K562 (cell line): ENCODE data around the gene ZC3H15. TPM values are rescaled to one million over a fixed set of nuclear protein-coding genes. Genes with fewer than 3 reads are reported as not detected.

Experiments used
- ATAC-seq: fragments of 200-7000 bp; cut with Tn5 transposase; 3 replicates; pipeline ENCODE4 v1.9.1; 2020; ENCODE audit warnings: moderate library complexity
- BruUV-seq: library from RNA; stranded (reverse); fragments of 400-500 nt; replicated peaks from 2 replicates; lab custom pipeline; 2021; lab: Mats Ljungman, UMichigan
- CTCF ChIA-PET: fragments of 300-600 bp; formaldehyde crosslinking; extraction: SDS; loops from one replicate; lab custom pipeline; 2021; ENCODE audit warnings: low intra/inter-chr PET ratio; lab: Yijun Ruan, JAX
- POLR2A ChIA-PET: fragments of 300-600, 350-650 bp; sonication (Branson Sonifier 250); formaldehyde crosslinking; extraction: SDS; loops from one replicate; lab custom pipeline; 2021; ENCODE audit warnings: antibody characterized with exemption, inconsistent platforms; lab: Yijun Ruan, JAX
- DNase-seq, 4 experiments: peaks; one replicate each; pipeline versions ENCODE4 v3.0.0 to v3.0.0-alpha.2; 2011 to 2018; ENCODE audit warnings: low spot score in 3 of 4, mixed read lengths in 3 of 4; ENCODE audit errors: extremely low read depth in 1 of 4
- FAIRE-seq: peaks from 2 replicates; lab custom pipeline; 2011; peaks lifted over from hg19 to GRCh38; lab: Jason Lieb, UNC
- H2AFZ ChIP-seq: 2 replicates; pipeline ENCODE4 v1.6.0; 2011; ENCODE audit warnings: low read depth, low read length, control low read depth, inconsistent platforms
- H3K27ac ChIP-seq: fragments of 200-600 bp; 3 replicates; pipeline ENCODE4 v1.8.0; 2011; ENCODE audit warnings: low read depth, mild to moderate bottlenecking, control low read depth, inconsistent platforms, low read length, moderate library complexity, mixed read lengths; ENCODE audit errors: extremely low read depth
- H3K27me3 ChIP-seq, 2 experiments: fragments of 300-600 bp in 1 of 2; 2 replicates in 1 of 2; 3 replicates in 1 of 2; pipeline versions ENCODE4 v1.6.0 to v1.8.0; 2011; ENCODE audit warnings: inconsistent platforms in 2 of 2, low read length in 2 of 2, mild to moderate bottlenecking in 1 of 2, mixed read lengths in 1 of 2, moderate library complexity in 1 of 2; ENCODE audit not compliant: control insufficient read depth in 2 of 2, insufficient read depth in 2 of 2
- H3K36me3 ChIP-seq: fragments of 300-600 bp; 3 replicates; pipeline ENCODE4 v1.8.0; 2011; ENCODE audit warnings: mild to moderate bottlenecking, low read length, inconsistent platforms; ENCODE audit not compliant: control insufficient read depth, insufficient read depth
- H3K4me1 ChIP-seq, 2 experiments: fragments of 200-600 bp in 1 of 2; replicated peaks in 1 of 2; 2 replicates in 1 of 2; 3 replicates in 1 of 2; pipeline versions ENCODE4 v1.5.1 to v1.8.0; 2011; ENCODE audit warnings: inconsistent platforms in 2 of 2, low read length in 2 of 2, mild to moderate bottlenecking in 1 of 2, mixed read lengths in 1 of 2, moderate library complexity in 1 of 2; ENCODE audit not compliant: control insufficient read depth in 2 of 2, insufficient read depth in 2 of 2
- H3K4me2 ChIP-seq: 2 replicates; pipeline ENCODE4 v1.6.1; 2011; ENCODE audit warnings: low read length, control low read depth, inconsistent platforms, mixed read lengths; ENCODE audit not compliant: insufficient read depth
- H3K4me3 ChIP-seq: fragments of 200-600 bp; sonication (generic), shearing (Covaris generic); 2 replicates; pipeline ENCODE4 v1.5.1; 2016; ENCODE audit warnings: control low read depth, inconsistent platforms
- H3K79me2 ChIP-seq: fragments of 200-600 bp; 3 replicates; pipeline ENCODE4 v1.8.0; 2011; ENCODE audit warnings: low read length, inconsistent platforms; ENCODE audit not compliant: control insufficient read depth, insufficient read depth
- H3K9ac ChIP-seq, 2 experiments: 2 replicates each; pipeline versions ENCODE4 v1.6.0 to v1.6.1; 2011; ENCODE audit warnings: low read depth in 2 of 2, low read length in 2 of 2, control low read depth in 1 of 2, inconsistent platforms in 1 of 2, mild to moderate bottlenecking in 1 of 2, mixed read lengths in 1 of 2; ENCODE audit not compliant: insufficient read depth in 1 of 2
- H3K9me1 ChIP-seq: one replicate; pipeline ENCODE4 v1.6.0; 2011; ENCODE audit warnings: inconsistent platforms, mild to moderate bottlenecking, low read length, moderate library complexity; ENCODE audit not compliant: control insufficient read depth, insufficient read depth
- H3K9me3 ChIP-seq: replicated peaks from 2 replicates; pipeline ENCODE4 v1.5.1; 2011; ENCODE audit warnings: low read depth, low read length, inconsistent platforms; ENCODE audit not compliant: control insufficient read depth, insufficient read depth
- H4K20me1 ChIP-seq: replicated peaks from 2 replicates; pipeline ENCODE4 v1.6.1; 2011; ENCODE audit warnings: low read length, inconsistent platforms, mixed read lengths; ENCODE audit not compliant: control insufficient read depth, insufficient read depth
- ARID1B ChIP-seq: fragments of 450-650 bp; IDR thresholded peaks from 2 replicates; pipeline ENCODE4 v1.6.1; 2016; ENCODE audit warnings: antibody characterized with exemption, mild to moderate bottlenecking, inconsistent platforms
- ARID2 ChIP-seq: fragments of 450-650 bp; IDR thresholded peaks from 2 replicates; pipeline ENCODE4 v1.6.1; 2017; ENCODE audit warnings: antibody characterized with exemption, mild to moderate bottlenecking
- CBFA2T2 ChIP-seq: fragments of 450-650 bp; conservative IDR thresholded peaks from 2 replicates; pipeline ENCODE4 v1.6.1; 2017; ENCODE audit warnings: mild to moderate bottlenecking
- CBFA2T3 ChIP-seq: fragments of 450-650 bp; IDR thresholded peaks from 2 replicates; pipeline ENCODE4 v1.6.1; 2017
- CHD4 ChIP-seq: fragments of 200-600 bp; sonication (generic); IDR thresholded peaks from 3 replicates; pipeline ENCODE4 v1.6.1; 2012; ENCODE audit warnings: low read depth, mild to moderate bottlenecking, mixed read lengths, low read length, inconsistent platforms; ENCODE audit not compliant: insufficient read depth, insufficient replicate concordance, poor library complexity, severe bottlenecking
- E2F3 ChIP-seq: fragments of 250-450 bp; sonication (Bioruptor Pico); IDR thresholded peaks from 2 replicates; pipeline ENCODE4 v1.4.0; 2020; ENCODE audit warnings: mild to moderate bottlenecking
- HMGN3 ChIP-seq: IDR thresholded peaks from 2 replicates; pipeline ENCODE4 v1.6.1; 2011; ENCODE audit warnings: borderline replicate concordance, low read depth, mild to moderate bottlenecking, mixed read lengths, low read length; ENCODE audit not compliant: insufficient read length; ENCODE audit errors: extremely low read depth
- KLF16 ChIP-seq: IDR thresholded peaks from 2 replicates; pipeline ENCODE4 v1.6.1; 2016; ENCODE audit warnings: antibody characterized with exemption
- MIER1 ChIP-seq: fragments of 450-650 bp; IDR thresholded peaks from 2 replicates; pipeline ENCODE4 v1.6.1; 2016; ENCODE audit warnings: antibody characterized with exemption, mild to moderate bottlenecking, low read depth
- NCOR1 ChIP-seq: fragments of 450-650 bp; IDR thresholded peaks from 2 replicates; pipeline ENCODE4 v1.6.1; 2016; ENCODE audit warnings: mild to moderate bottlenecking, moderate library complexity
- NFATC3 ChIP-seq: fragments of 450-650 bp; IDR thresholded peaks from 2 replicates; pipeline ENCODE4 v1.6.1; 2017; ENCODE audit warnings: mild to moderate bottlenecking
- NR4A1 ChIP-seq, 2 experiments: fragments of 250-450 bp in 1 of 2; fragments of 450-650 bp in 1 of 2; sonication (Bioruptor Pico) in 1 of 2; IDR thresholded peaks; 2 replicates each; pipeline versions ENCODE4 v1.4.0 to v1.6.1; 2016 to 2020; ENCODE audit warnings: mild to moderate bottlenecking in 2 of 2, missing compliant biosample characterization in 1 of 2, missing genetic modification characterization in 1 of 2, moderate library complexity in 1 of 2
- PATZ1 ChIP-seq: fragments of 250-450 bp; sonication (Bioruptor Pico); IDR thresholded peaks from 2 replicates; pipeline ENCODE4 v1.5.0; 2020; ENCODE audit warnings: mild to moderate bottlenecking, borderline replicate concordance
- RB1 ChIP-seq: fragments of 450-650 bp; IDR thresholded peaks from 2 replicates; pipeline ENCODE4 v1.6.1; 2017; ENCODE audit warnings: low read depth, mild to moderate bottlenecking
- SOX6 ChIP-seq: fragments of 450-650 bp; IDR thresholded peaks from 2 replicates; pipeline ENCODE4 v1.6.1; 2014; ENCODE audit warnings: mild to moderate bottlenecking
- ZNF146 ChIP-seq: IDR thresholded peaks from one replicate; pipeline ENCODE4 v1.6.1; 2018; ENCODE audit warnings: missing compliant biosample characterization; ENCODE audit not compliant: unreplicated experiment
- ZNF76 ChIP-seq: fragments of 250-450 bp; sonication (Bioruptor Pico); IDR thresholded peaks from 2 replicates; pipeline ENCODE4 v1.4.0; 2020; ENCODE audit warnings: mild to moderate bottlenecking, moderate library complexity, borderline replicate concordance
- WGBS: fragments of 100-300 bp; shearing (Covaris generic); methylation state at CpG from one replicate; pipeline ENCODE4 v1.1.6; 2016; ENCODE audit warnings: low coverage, mixed read lengths; ENCODE audit not compliant: insufficient coverage; ENCODE audit errors: missing lambda C conversion rate; 5-methylcytosine and 5-hydroxymethylcytosine counted together
- in situ Hi-C: fragments of 300-500 bp; cut with MboI; formaldehyde crosslinking; loops from 4 replicates; pipeline ENCODE4 v1.15.0; 2018; ENCODE audit warnings: inconsistent platforms, mixed read lengths
- intact Hi-C: fragments of 100-400 bp; cut with micrococcal nuclease; formaldehyde crosslinking; loops from 2 replicates; pipeline ENCODE4 v1.14.2; 2022
- polyA plus RNA-seq, 8 experiments: library from polyadenylated mRNA; depleted of rRNA in 4 of 8; stranded (reverse) in 5 of 8; unstranded in 3 of 8; fragments of >200 nt; fragmentation: Nextera tagmentation in 2 of 8; fragmentation: Illumina TruSeq in 1 of 8; extraction: Ambion mirVana in 2 of 8; extraction: Trizol in 1 of 8; gene quantifications; 2 replicates each; pipeline versions ENCODE4 v1.2.1 to v1.2.3, GENCODE V29; 2011 to 2014; ENCODE audit warnings: inconsistent platforms in 1 of 8, missing spikeins in 1 of 8
- total RNA-seq, 7 experiments: library from RNA; depleted of rRNA in 6 of 7; stranded (reverse); fragments of >200 nt in 6 of 7; fragmentation: Illumina TruSeq in 2 of 7; extraction: Trizol in 2 of 7; gene quantifications; 2 replicates each; pipeline versions ENCODE4 v1.2.1 to v1.2.3, GENCODE V29; 2011 to 2021; ENCODE audit warnings: low replicate concordance in 1 of 7
- TF ChIP-seq, protein P1 (sequence below): IDR thresholded peaks from 2 replicates; pipeline ENCODE4 v1.6.1; 2011; ENCODE audit not compliant: insufficient read length; ENCODE audit errors: extremely low read depth
- TF ChIP-seq, protein P2 (sequence below): sonication (generic); formaldehyde crosslinking; IDR thresholded peaks from 2 replicates; pipeline ENCODE4 v1.9.0; 2022; ENCODE audit warnings: mild to moderate bottlenecking, missing genetic modification reagents
- TF ChIP-seq, protein P3 (sequence below): fragments of 450-650 bp; formaldehyde crosslinking; IDR thresholded peaks from 2 replicates; pipeline ENCODE4 v1.4.0; 2022; ENCODE audit warnings: missing genetic modification characterization

The ZC3H15 gene
- total and polyA plus RNA-seq, 9 of the 15 experiments (the other 6 are each of a cell fraction or from before 2014, with no cell fraction given): 132 to 286 (median 189) TPM

- FAIRE-seq (peak; percentile 48), DNase-seq (peak in 1 of 4 experiments; percentile 18), ATAC-seq (peak; percentile 42)
- Histone ChIP-seq H3K4me3 (no peak overlapping the region), H3K9me3 (peaks cover 18% of the 10 kb centered on the region), H3K36me3 (no peaks in the 10 kb centered on the region), H3K9ac (no peak overlapping the region), H3K27me3 (no peaks in the 10 kb centered on the region; a peak in 1 of 5 replicates), H3K4me1 (peaks cover 0 to 5% of the 10 kb centered on the region in 2 experiments; a peak in 2 of 5 replicates), H3K27ac (peak overlapping the region; percentile 67), H3K79me2 (no peaks in the 10 kb centered on the region), H2AFZ (peak overlapping the region; percentile 61), H4K20me1 (no peaks in the 10 kb centered on the region), H3K9me1 (no peaks in the 10 kb centered on the region), H3K4me2 (0 out of 2 replicates have a peak overlapping the region, but pooled peaks have one; percentile 17)
- ChIA-PET CTCF (no interaction called here), POLR2A (no interaction called here)
- BruUV-seq: no TSS peak
- in situ Hi-C loops: no loop called here
- intact Hi-C loops: no loop called here
- 14% methylated on average over 3 of the region's 3 CpGs for WGBS
- TF ChIP-seq, protein P1, sequence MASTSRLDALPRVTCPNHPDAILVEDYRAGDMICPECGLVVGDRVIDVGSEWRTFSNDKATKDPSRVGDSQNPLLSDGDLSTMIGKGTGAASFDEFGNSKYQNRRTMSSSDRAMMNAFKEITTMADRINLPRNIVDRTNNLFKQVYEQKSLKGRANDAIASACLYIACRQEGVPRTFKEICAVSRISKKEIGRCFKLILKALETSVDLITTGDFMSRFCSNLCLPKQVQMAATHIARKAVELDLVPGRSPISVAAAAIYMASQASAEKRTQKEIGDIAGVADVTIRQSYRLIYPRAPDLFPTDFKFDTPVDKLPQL: no peak
- no peak for TF ChIP-seq ZNF76
- TF ChIP-seq NCOR1: no peak
- TF ChIP-seq CBFA2T2: no peak
- TF ChIP-seq RB1: no peak
- TF ChIP-seq NR4A1 (CRISPR knock-in tag; IDR thresholded peaks at IDR 0.05): no peak
- no peak for TF ChIP-seq NR4A1 (tag; IDR thresholded peaks at IDR 0.05)
- TF ChIP-seq PATZ1 (CRISPR knock-in tag): no peak
- TF ChIP-seq, protein P2, sequence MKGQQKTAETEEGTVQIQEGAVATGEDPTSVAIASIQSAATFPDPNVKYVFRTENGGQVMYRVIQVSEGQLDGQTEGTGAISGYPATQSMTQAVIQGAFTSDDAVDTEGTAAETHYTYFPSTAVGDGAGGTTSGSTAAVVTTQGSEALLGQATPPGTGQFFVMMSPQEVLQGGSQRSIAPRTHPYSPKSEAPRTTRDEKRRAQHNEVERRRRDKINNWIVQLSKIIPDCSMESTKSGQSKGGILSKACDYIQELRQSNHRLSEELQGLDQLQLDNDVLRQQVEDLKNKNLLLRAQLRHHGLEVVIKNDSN (CRISPR knock-in tag): no peak
- TF ChIP-seq HMGN3: no peak
- TF ChIP-seq MIER1: no peak
- TF ChIP-seq SOX6: peak; percentile 51; the same call in 1 of the 2 replicates
- TF ChIP-seq ZNF146 (CRISPR knock-in tag): no peak
- peak; percentile 35 for TF ChIP-seq CBFA2T3
- TF ChIP-seq ARID2: no peak
- TF ChIP-seq CHD4: no peak
- no peak for TF ChIP-seq E2F3
- TF ChIP-seq NFATC3: no peak
- TF ChIP-seq KLF16: no peak
- 0 out of 2 replicates have a peak, but pooled peaks have one; percentile 33 for TF ChIP-seq ARID1B
- TF ChIP-seq, protein P3, sequence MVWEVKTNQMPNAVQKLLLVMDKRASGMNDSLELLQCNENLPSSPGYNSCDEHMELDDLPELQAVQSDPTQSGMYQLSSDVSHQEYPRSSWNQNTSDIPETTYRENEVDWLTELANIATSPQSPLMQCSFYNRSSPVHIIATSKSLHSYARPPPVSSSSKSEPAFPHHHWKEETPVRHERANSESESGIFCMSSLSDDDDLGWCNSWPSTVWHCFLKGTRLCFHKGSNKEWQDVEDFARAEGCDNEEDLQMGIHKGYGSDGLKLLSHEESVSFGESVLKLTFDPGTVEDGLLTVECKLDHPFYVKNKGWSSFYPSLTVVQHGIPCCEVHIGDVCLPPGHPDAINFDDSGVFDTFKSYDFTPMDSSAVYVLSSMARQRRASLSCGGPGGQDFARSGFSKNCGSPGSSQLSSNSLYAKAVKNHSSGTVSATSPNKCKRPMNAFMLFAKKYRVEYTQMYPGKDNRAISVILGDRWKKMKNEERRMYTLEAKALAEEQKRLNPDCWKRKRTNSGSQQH: no peak
These were observed 45.6 kb upstream of the ZC3H15 start for GRCh38 chr2:186440506-186440905.
